GM19438 (cell line): ENCODE data around the gene FDCSP.
"Not testable (repeated sequence)": the region's sequence is repeated elsewhere in the genome, so short reads cannot be mapped to it uniquely, and the experiment has no call there.

ENCODE experiments used
- ATAC-seq: cut with Tn5 transposase; IDR thresholded peaks from one replicate; pipeline ENCODE4 v1.9.1; 2021; ENCODE audit warnings: low read depth; ENCODE audit not compliant: unreplicated experiment

Gene FDCSP

DNA sequence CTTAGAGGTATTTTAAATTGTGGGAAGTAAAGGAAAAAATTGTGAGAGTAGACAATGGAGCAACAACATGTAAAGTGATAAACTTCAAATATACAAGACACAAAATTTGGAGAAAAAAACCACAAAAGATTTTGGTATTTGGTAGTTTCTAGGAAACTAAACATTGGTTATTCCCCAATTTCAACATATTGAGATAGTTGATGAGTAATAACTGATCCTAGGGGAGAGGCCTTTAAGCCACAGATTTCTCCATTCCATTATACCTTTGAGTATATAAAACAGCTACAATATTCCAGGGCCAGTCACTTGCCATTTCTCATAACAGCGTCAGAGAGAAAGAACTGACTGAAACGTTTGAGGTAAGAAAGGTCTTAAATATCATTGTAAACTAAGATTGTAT, at the start of gene FDCSP:
FDCSP (plus strand) TSS at position 301 of the 400 bp plus-strand sequence. CDS start 5,071 bp downstream, outside the sequence.
- ATAC-seq: no peak

DNA sequence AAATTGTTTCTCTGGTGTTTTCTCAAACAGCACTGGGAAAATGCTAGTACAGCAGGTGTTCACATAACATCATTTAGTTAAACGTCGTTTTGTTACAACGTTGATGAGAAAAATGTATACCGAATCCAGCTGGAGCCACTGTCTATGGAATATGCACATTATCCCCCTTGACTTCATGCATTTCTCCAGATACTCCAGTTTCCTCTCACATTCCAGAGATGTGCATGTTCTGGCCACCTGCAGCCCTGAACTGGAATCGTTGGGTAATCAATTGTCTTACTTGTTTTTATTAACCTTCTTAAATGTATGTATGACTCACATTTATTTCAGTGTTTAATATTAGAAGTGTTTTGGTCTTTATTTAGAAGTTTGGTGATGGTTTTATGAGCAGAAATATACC, 48.8 kb upstream of the FDCSP start:
- no peak for ATAC-seq

DNA sequence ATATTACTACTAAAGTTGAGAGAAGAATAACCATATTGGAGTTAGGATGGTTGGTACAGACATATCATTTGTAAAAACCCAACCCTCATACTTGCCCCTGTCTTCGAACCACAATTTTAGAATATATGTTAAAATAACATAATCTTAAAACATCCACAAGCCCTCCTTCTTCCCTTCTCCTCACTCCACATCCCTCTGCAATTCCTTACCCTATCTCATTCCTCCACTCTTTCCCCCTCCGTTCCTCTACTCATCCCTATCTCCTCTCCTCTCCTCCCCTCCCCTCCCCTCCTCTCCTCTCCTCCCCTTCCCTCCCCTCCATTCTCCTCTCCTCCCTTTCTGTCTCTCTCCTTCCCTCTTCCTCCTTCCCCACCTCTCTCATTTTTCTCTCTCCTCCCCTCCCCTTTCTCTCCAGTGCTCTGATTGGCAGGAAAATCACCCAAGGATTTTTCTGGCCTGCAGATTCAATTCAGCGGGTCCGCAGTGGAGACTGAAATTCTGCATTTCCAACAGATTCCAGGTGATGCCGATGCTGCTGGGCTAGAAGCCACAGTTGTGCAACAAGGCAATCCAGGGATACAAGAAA, 47.8 kb upstream of the FDCSP start:
- no peak for ATAC-seq

DNA sequence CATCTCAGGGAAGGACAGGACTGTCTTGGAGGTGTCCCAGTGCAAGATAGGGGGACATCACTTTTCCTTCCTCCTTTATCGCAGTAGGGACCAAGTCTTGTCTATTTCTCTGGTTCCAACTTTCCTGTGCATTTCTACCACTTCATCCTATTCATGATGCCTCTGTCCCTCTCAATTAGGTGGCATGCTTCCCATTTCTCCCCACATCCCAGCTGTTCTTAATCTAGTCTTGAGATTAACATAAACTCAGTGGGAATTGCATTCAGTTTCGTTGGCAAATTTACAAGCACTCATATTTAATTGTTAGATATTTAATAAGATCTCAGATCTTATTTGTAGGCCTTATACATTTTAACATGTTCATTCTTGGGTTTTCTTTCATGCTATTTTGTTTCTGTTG, 46.1 kb upstream of the FDCSP start:
- no peak for ATAC-seq

DNA sequence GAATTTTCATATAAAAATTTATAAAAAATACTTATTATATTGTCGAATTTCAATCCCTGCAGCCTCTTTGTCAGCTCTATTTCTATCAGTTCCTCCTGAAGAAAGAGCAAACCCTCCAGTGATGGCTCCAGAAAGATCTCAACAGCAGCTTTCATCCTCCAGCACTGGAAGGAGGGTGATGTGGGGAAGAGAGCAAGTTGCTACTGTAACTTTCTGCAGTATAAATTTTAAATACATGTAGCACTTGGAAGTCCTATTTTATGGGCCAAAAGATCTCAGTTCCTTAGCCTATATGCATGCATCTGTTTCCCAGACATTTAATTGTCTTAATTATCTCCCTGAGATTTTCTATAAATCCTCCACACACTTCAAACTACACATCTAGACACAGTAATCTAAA, 44.1 kb upstream of the FDCSP start:
- no peak for ATAC-seq

DNA sequence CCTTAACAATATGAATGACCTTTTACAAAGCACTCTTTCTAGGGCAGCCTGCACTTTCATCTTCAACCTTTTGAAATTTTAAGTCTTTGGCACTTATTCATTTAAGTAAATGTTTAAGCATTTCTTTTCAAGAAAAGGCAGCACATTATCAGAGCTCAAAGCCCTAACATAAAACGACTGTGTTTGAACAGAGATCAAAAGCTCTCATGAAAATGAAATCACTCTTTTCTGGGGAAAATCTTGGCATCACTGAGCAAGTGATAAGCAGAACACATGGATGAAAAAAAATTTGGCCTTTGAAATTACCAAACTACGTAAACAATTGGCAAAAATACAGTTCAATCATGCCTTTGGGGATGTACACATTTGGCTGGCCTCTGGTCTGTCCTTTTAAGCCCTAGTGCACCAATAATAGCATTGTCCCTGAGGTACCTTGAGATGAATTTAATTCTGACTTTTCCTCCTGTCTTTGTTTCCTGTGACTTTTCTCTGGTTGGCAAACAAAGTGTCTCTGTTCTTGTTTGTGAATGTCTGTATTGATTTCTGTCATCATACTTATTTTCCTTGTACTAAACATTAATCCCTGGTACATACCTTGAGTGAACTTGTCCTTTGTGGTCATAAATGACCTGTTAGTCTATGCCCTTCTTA, 43.3 kb upstream of the FDCSP start:
- ATAC-seq: no peak

DNA sequence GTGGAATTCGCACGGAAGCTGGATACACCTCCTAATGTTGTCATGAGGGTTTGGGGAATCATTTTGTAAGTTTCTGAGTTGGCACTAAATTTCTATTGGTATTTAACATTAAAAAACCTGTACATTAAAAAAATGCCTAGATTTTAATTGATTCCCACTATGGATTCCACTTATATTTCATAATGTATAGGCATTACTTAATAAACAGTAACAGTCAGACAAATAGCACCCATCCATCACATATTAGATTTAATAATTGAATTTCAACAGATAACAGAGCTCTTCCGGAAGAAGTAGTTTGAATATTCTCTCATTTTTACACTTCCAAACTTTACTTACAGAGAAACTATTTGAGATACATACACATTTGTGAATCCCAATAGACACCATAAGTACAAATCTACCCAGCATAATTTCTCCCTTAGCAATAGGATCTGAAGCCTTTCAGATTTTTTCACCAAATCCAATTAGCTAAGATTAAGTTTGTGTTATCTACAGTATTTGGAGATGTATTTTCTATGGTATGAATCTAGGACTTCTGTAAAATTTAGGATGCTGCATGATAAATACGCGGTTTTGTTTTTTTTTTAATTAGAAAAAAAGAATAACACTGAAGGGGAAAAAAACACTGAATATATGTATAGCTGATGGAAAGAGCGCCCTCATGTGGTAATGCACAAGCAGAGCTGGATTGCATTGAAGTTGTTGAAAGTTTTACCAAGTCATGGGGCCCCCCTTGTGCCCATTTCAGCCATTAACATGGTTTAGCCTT, 42.6 kb upstream of the FDCSP start:
- ATAC-seq: peak; percentile 80

DNA sequence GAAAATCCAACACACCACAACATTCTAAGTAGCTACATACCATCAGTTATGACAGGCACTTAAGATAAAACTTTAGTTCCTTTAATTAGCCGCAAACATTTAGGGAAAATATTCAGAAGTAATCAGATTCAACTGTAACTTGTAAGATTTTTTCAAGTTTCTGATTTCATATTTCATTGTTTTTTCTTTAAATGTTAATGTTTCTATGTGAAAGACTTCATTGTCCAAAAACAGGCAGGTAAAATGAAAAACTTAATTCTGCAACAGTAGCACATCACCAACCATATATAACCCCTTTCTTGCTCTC, 42.0 kb upstream of the FDCSP start:
- no peak for ATAC-seq

DNA sequence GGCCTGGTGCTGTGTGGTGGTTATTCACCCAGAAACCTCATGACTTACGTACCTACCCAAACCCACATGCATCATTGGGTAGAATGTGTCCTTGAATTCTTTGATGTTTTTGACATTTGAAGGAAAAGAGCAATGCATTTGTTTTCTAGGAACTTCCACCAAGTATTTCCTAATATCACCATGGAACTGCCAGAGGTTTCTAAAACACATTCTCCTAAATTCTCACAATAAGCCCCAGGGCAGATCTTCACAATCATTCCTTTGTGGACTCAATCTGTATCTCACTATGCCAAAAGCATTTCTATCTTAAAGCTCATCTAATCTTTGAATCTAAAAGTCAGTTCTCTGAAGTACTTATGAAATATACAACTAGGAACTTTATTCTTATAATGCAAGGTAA, 38.7 kb upstream of the FDCSP start:
- ATAC-seq: no peak

DNA sequence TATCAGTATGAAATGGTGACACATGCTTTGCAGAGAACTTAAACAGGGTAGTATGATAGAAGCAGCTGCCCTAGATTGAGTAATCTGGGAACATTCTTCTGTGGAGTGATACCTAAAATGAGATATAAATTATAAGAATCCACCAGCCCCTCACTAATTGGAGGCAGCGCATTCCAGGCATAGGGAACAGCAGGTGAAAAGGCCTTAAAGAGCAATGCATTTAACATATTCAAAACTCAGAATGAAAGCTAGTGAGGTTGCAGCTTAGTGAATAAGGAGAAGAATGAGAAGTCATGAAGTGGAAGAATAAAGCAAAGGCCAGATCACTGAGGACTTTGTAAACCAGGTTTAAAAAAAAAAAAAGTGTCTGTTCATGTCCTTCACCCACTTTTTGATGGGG, 35.3 kb upstream of the FDCSP start:
- ATAC-seq: no peak

DNA sequence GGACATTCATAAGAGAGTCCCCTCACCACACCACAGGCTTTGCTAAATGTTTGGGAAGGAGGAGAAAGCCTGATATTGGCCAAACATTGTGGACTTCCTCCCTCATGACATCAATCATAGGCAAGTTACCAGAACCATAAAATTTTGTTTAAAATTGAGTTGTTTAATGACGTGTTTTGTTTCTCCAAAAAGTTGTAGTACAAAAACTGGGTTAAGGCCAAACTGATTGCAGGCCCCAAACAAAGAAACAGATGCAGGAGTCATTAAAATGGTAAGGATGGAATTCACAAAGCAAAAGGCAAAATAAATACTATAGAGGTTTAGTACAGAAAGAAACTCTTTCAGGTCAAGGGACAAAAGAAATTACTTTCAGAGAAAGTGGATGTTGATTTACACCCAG, 34.3 kb upstream of the FDCSP start:
- ATAC-seq: no peak

DNA sequence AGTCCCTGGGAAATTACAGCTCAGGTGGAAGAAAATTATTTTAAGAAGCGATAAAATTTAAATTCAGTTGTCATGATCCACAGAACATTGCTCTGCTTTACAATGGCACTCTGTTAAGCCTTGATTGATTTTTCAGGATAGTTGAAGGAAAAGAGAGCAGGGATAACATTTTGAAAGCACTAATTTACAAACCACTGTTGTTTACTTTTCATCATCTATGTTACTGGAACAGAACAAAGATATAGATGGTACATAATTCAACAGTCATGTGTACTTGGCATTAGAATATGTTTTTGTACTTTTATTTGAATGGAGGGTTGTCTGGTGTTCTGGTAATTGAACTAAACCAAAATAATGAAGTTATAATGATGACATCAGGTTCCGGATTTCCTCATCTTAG, 33.0 kb upstream of the FDCSP start:
- ATAC-seq: no peak

DNA sequence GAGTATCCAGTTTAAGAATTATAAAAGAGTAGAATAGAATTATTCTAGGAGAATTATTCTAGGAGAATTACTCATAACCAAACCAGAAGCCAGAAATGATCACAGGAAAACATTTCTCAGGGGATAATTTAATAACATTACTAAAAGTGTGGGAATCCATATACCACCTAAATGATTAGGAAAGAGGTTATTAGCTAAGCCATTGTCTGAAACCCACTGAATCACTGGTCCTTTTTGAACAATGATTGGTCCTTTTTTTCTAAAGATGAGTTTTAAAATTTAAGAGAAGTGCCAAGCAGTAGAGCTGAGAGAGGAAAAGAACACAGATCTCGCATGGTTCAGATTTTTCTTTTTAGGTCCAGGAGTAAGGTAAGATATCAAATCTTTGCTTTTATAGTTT, 30.5 kb upstream of the FDCSP start, which contains the start of gene ODAM:
ODAM (plus strand) TSS at position 301 of the 400 bp plus-strand sequence. CDS start 819 bp downstream, outside the sequence.
- ATAC-seq: no peak

DNA sequence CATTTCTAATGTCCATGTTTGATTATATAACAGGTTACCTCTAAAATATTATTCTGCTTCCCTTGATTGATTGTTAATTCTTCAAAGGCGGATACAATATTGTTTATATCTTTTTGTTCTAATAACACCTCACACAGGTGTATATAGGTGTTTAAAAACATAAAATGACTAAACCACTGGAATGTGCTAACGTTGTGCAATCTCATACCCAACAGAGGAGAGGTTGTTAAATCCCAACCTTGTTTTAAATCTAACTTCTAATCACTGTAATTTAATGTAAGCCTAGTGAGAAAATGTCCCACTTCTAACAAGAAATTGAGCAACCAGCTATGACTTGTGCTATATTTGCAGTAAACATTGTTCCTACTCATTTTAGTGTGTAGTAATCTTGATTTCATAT, 29.1 kb upstream of the FDCSP start:
- ATAC-seq: no peak

DNA sequence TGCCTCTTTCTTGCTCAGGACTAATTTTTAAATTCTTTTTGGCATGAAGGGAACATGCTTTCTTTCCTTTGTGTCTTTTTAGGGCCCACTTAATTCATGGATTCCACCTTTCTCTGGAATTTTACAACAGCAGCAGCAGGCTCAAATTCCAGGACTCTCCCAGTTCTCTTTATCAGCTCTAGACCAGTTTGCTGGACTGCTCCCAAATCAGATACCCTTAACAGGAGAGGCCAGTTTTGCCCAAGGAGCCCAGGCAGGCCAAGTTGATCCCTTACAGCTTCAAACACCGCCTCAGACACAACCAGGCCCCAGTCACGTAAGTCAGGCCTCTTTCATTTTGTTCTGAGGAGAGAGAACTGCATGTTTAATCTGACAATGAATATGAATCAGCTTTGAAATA, 28.1 kb upstream of the FDCSP start:
- no peak for ATAC-seq

DNA sequence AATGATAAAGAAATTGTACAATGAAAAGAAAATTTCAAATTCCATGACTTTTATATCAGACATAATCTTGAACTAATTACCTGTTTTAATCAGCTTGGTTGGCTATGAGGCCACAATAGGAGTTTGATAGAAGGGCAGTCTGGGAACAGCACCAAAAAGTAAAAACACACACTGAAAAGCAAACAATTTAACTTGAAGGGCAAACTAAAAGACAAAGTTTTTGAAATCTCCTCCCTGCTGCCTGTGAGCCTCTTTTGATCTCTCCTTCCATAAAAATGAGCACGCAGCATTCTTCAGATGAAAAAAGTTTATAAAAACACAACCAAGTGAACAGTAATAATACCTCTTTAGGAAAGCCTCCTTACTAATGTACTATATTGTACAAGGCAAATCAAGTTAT, 22.3 kb upstream of the FDCSP start:
- no peak for ATAC-seq

DNA sequence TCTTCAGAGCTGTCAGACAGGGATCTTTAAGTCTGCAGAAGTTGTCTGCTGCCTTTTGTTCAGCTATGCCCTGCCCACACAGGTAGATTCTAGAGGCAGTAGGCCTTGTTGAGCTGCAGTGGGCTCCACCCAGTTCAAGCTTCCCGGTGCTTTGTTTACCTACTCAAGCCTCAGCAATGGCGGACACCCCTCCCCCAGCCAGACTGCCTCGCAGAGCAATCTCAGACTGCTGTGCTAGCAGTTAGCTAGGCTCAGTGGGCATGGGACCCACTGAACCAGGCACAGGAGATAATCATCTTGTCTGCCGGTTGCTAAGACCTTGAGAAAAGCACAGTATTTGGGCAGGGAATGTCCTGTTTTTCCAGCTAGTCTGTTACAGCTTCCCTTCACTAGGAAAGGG, 13.2 kb upstream of the FDCSP start:
- not testable (repeated sequence) for ATAC-seq

DNA sequence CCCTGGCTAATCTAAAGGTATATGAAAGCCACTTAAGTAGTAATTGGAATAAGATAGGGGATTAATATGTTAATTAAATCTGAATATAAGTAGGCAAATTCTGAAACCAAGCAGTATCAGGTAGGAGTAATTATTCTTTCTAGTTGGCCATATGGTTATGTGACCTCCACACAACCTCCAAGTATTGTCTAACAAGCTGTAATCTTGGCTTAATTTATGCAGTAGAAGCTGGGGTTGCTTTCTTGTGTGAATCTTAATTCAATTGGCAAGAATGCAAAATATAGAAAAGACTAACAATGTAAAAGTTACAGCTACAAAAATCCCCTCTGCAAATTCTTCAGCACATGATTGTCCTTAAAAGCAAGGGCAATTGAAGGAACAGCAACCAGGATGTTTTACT, 9.8 kb upstream of the FDCSP start:
- ATAC-seq: not testable (repeated sequence)

DNA sequence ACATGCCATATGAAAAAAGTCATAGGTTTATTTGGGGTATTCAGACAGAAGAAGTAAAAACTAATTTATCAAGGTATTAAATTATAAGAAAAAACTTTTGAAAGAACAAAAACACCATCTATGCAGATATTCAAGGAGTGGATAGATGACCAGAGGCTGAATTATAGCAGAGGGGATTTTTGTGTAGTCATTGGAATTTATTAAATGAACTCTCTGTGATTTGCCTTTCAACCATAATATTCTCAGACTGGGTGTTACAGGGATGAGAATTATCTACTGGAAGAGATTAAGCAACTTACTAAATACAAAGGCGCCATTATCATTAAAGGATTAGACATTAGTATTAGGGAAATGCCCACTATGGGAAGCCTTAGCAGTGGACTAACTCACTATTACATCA, 9.4 kb upstream of the FDCSP start:
- not testable (repeated sequence) for ATAC-seq

DNA sequence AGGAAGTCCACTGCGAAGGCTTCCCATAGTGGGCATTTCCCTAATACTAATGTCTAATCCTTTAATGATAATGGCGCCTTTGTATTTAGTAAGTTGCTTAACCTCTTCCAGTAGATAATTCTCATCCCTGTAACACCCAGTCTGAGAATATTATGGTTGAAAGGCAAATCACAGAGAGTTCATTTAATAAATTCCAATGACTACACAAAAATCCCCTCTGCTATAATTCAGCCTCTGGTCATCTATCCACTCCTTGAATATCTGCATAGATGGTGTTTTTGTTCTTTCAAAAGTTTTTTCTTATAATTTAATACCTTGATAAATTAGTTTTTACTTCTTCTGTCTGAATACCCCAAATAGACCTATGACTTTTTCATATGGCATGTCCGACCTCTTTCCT, 4.5 kb upstream of the FDCSP start:
- not testable (repeated sequence) for ATAC-seq

DNA sequence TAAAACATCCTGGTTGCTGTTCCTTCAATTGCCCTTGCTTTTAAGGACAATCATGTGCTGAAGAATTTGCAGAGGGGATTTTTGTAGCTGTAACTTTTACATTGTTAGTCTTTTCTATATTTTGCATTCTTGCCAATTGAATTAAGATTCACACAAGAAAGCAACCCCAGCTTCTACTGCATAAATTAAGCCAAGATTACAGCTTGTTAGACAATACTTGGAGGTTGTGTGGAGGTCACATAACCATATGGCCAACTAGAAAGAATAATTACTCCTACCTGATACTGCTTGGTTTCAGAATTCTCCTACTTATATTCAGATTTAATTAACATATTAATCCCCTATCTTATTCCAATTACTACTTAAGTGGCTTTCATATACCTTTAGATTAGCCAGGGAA, 4.1 kb upstream of the FDCSP start:
- not testable (repeated sequence) for ATAC-seq

DNA sequence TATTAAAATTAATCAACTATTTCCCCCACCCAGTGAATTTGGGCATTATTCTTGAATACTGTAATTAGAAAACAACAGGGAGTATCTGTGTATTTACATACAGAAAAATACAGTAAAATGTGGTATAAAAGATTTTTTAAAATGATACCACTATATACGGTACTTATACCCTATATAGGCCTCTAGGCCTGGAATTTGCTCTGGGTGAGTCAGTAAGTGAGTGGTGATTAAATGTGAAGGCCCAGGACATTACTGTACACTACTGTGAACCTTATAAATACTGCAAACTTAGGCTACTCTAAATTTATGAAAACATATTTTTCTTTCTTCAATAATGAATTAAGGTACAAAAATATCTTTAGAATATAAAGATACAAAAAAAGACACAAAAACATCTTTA, 10.2 kb downstream of the FDCSP start:
- ATAC-seq: no peak
